ENCODE results near the gene KRIT1.
"Not testable (repeated sequence)": the region's sequence is repeated elsewhere in the genome, so short reads cannot be mapped to it uniquely, and the experiment has no call there.

The KRIT1 gene

GRCh38 chr7:92246360-92247101 lies 817 bp upstream of the KRIT1 start:
- DNase-seq: peak; percentile 4

- peak; percentile 8 for DNase-seq
These were observed 767 bp downstream of the KRIT1 start for GRCh38 chr7:92244808-92245486.

GRCh38 chr7:92242972-92243371 lies 2.7 kb downstream of the KRIT1 start:
- DNase-seq: no peak

- DNase-seq: no peak
These were observed 15.2 kb downstream of the KRIT1 start for GRCh38 chr7:92230547-92230946.

- no peak for DNase-seq
These were observed 17.0 kb downstream of the KRIT1 start for GRCh38 chr7:92228742-92229141.

GRCh38 chr7:92228100-92228499 lies 17.6 kb downstream of the KRIT1 start:
- DNase-seq: no peak

- no peak for DNase-seq
These were observed 18.7 kb downstream of the KRIT1 start for GRCh38 chr7:92226981-92227380.

GRCh38 chr7:92221766-92222165 lies 23.9 kb downstream of the KRIT1 start:
- no peak for DNase-seq

GRCh38 chr7:92206672-92207071 lies 39.0 kb downstream of the KRIT1 start:
- no peak for DNase-seq

- DNase-seq: no peak
These were observed 39.7 kb downstream of the KRIT1 start for GRCh38 chr7:92205987-92206386.

- DNase-seq: no peak
These were observed 44.9 kb downstream of the KRIT1 start for GRCh38 chr7:92200791-92201190.

GRCh38 chr7:92192326-92192725 lies 53.4 kb downstream of the KRIT1 start:
- no peak for DNase-seq

GRCh38 chr7:92189246-92189645 lies 56.5 kb downstream of the KRIT1 start:
- not testable (repeated sequence) for DNase-seq

GRCh38 chr7:92184294-92184693 lies 61.4 kb downstream of the KRIT1 start:
- not testable (repeated sequence) for DNase-seq

GRCh38 chr7:92178928-92179924 lies 66.5 kb downstream of the KRIT1 start, which contains the start of gene LRRD1:
TSS of gene LRRD1 (minus strand) at chr7:92179142. CDS start at chr7:92165202, 13,940 bp downstream.
- DNase-seq: peak; percentile 80

GRCh38 chr7:92177362-92177761 lies 68.4 kb downstream of the KRIT1 start:
- peak; percentile 97 for DNase-seq

GRCh38 chr7:92169529-92169928 lies 76.2 kb downstream of the KRIT1 start:
- DNase-seq: not testable (repeated sequence)

- DNase-seq: no peak
These were observed 84.4 kb downstream of the KRIT1 start for GRCh38 chr7:92161271-92161670.

- DNase-seq: peak; percentile 93
These were observed 86.8 kb downstream of the KRIT1 start for GRCh38 chr7:92158660-92159575.

GRCh38 chr7:92156990-92157389 lies 88.7 kb downstream of the KRIT1 start:
- peak; percentile 23 for DNase-seq

GRCh38 chr7:92155108-92155739 lies 90.5 kb downstream of the KRIT1 start:
- DNase-seq: no peak

Measured in fibroblast of skin of abdomen (primary cell).